ENCODE data around the gene LCE5A.

- TF ChIP-seq CTCF (IDR thresholded peaks at IDR 0.05) (no peak), POLR2A (IDR thresholded peaks at IDR 0.05) (no peak)
Measured at GRCh38 chr1:152535774-152536173, 25.2 kb downstream of the LCE5A start.

All from testis (tissue), 2 donors.